Retinal pigment epithelial cell (primary cell): ENCODE results near the gene DHRSX.

Source experiments
- DNase-seq: peaks from one replicate; pipeline ENCODE4 v3.0.0-alpha.2; 2010; ENCODE audit warnings: low read depth
- H3K4me3 ChIP-seq: 2 replicates; pipeline ENCODE4 v1.5.1; 2011; ENCODE audit warnings: mild to moderate bottlenecking, low read length, control low read depth, moderate library complexity
- TF ChIP-seq, protein P1 (sequence below): conservative IDR thresholded peaks from 2 replicates; pipeline ENCODE4 v1.5.1; 2011; ENCODE audit warnings: low read depth, low read length, control low read depth, inconsistent platforms

The DHRSX gene

DNA sequence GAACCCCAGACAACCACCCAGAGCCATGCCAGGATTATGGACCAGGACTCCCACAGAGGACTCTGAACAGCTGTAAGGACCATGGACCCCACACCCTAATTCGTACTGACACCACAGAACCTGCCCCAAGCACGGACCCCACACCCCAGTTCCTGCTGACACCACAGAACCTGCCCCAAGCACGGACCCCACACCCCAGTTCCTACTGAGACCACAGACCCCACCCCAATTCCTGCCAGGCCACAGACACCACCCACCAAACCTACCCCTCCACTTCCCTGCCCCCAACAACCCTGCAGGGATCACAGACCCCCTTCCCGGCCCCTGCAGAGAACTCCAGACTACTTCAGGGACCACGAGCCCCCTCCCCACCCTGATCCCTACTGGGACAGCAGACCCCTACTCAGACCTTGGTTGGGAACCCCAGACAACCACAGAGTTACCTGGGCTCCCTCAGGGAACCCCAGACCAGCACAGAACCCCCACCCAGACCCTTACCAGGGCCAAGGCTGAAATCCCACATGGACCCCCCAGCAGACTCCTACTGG is 1.4 kb upstream of the DHRSX start:
- no peak overlapping the region for H3K4me3 ChIP-seq
- TF ChIP-seq, protein P1, sequence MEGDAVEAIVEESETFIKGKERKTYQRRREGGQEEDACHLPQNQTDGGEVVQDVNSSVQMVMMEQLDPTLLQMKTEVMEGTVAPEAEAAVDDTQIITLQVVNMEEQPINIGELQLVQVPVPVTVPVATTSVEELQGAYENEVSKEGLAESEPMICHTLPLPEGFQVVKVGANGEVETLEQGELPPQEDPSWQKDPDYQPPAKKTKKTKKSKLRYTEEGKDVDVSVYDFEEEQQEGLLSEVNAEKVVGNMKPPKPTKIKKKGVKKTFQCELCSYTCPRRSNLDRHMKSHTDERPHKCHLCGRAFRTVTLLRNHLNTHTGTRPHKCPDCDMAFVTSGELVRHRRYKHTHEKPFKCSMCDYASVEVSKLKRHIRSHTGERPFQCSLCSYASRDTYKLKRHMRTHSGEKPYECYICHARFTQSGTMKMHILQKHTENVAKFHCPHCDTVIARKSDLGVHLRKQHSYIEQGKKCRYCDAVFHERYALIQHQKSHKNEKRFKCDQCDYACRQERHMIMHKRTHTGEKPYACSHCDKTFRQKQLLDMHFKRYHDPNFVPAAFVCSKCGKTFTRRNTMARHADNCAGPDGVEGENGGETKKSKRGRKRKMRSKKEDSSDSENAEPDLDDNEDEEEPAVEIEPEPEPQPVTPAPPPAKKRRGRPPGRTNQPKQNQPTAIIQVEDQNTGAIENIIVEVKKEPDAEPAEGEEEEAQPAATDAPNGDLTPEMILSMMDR = no peak
- no peak for DNase-seq

DNA sequence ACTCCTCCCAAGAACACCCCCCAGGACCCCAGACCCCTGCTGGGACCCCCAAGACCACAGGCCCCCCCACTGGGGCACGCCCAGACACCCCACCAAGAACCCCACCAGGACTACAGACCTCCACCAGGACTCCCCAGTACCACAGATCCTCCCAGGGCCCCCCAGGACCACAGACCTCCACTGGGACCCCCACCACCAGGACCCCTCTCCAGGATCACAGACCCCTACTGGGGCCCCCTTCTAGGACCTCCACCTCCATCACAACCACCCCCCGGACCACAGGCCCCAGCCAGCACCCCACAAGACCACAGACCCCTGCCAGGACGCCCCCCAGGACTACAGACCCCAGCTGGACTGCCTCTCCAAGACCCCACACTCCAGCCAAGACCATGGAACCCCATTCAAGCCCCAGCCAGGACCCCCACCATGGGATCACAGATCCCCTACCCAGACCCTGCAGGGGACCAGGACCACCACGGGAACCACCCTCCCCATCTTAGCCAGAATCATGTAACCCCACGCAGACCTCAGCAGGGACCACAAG is 855 bp upstream of the DHRSX start:
- no peak for DNase-seq
- TF ChIP-seq, protein P1 = no peak
- H3K4me3 ChIP-seq = no peak overlapping the region

DNA sequence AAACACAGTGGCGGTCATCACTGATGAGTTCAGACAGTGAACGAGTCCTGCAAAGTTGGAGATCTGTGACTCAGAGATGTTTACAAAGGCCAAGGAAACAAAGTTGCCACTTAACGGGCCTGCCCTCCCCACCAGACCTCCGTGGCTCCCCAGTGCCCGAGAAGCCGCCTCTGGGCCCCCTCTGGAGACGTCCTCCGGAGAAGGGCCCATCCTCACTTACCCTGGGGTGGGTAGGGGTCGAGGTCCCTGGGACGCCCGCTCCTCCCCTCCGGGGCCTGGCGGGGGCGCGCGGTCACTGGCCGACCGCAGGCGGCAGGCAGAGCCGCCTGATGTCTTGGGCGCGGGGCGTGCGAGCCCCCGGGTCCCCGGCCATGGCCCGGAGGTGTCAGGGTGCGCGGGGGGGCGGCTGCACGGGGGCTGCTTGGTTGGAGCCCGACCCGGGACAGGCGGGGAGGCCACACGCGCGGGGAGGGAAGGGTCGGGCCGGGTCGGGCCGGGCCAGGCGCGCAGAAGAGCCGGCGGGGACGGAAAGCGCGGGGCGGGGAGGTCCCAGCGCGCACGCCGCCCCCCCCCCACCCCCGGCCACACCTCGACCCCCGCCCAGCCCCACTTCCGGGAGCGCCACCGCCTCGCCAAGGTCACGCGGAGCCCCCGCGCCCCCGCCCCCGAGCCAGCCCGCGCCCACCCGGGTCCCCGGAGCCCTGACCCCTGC is 529 bp downstream of the DHRSX start:
- peak overlapping the region; percentile 76 for H3K4me3 ChIP-seq
- TF ChIP-seq, protein P1 = peak; percentile 23
- no peak for DNase-seq

DNA sequence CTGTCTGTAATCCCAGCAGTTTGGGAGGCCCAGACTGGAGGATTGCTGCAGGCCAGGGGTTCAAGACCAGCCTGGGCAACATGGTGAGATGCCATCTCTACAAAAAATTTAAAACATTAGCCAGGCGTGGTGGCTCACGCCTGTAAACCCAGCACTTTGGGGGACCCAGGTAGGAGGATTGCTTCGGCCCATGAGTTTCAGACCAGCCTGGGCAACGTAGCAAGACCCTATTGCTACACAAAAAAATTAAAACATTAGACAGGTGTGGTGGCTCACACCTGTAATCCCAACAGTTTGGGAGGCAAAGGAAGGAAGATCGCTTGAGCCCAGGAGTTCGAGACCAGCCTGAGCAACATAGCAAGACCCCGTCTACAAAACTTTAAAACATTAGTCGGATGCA is 1.3 kb downstream of the DHRSX start:
- TF ChIP-seq, protein P1 = no peak
- peak overlapping the region; percentile 76 for H3K4me3 ChIP-seq

DNA sequence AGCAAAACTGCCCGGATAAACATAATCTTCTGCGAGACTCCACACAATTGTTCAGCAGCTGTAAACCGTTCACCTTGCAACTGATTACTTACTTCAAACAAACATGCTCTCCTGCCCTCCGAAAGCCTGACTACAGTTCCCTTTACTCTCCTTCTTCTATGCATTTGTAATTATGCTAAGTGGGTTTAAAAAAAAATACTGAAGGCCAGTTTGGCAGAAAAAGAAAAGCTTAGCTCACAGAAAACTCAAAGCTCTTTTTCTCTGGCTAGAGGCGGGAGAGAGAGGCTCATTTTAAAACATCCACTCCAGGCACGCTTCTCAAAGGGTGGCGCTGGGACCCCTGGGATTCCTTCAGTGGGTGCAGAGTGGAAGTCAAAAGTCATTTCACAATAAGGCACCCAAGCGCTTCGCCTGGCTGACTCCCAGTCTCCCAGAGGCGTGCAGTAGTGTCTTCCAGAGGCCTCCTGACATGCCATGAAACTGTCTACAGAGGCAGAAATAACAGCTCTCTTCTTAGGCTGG is 1.9 kb downstream of the DHRSX start:
- TF ChIP-seq, protein P1 = no peak
- H3K4me3 ChIP-seq = peak overlapping the region; percentile 76
- DNase-seq = no peak

More for the DNA sequence above, 1.3 kb downstream of the DHRSX start:
- DNase-seq = no peak

DNA sequence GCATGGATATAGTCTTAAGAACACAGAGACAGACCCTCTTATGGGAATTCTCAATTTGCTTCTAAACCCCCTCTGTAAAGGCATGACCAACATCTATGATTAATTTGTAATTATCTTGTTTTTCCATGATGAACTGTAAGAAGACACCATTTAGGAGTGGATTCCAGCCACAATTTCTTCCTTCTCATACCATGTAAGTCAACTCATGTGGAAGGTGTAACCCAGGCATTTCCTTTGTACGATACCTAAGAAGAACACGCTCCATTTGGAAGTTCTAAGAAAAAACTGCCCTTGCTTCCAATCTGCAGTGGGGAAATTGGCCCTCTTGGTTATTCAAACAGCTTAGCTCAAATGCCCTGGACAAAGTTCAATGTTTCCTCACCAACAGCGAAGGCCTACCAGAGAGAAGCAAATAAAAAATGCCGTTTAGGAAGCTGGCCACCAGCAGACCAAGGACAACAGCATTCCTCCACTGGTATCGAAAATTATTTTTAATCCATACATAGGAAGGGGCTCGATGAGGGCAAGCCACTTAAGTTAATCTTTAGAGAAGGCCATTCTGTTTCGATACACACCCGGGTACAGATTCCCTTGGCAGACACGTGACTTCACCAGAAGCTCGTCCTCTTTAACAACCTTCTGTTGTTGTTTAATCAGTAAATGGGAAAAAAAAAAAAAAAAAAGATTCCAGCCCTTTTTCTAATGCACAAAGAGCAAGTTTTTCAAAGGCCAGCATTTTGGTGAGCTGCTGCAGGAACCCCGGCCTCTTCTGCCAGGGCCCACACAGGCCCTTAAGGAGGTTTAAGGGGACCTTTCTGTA is 2.6 kb downstream of the DHRSX start:
- TF ChIP-seq, protein P1 = no peak
- H3K4me3 ChIP-seq = peak overlapping the region; percentile 76
- DNase-seq = no peak
